Kidney (tissue), 14 donors: ENCODE results near the gene TPP1. TPM values are rescaled to one million over a fixed set of nuclear protein-coding genes. Genes with fewer than 3 reads are reported as not detected.

Experiments
- DNase-seq, 5 donors: peaks; one replicate each; pipeline ENCODE4 v3.0.0-alpha.2; 2013 to 2020
- FAIRE-seq: peaks from 2 replicates; lab custom pipeline; 2012; peaks lifted over from hg19 to GRCh38; lab: Jason Lieb, UNC
- H3K27ac ChIP-seq, 2 donors: one replicate each; pipeline ENCODE4 v1.7.0; 2013; ENCODE audit warnings: low read depth in 2 of 2, low read length in 2 of 2, inconsistent platforms in 1 of 2
- H3K27me3 ChIP-seq: one replicate; pipeline ENCODE4 v1.7.1; 2013; ENCODE audit warnings: low read length, inconsistent platforms; ENCODE audit not compliant: control insufficient read depth, insufficient read depth
- H3K36me3 ChIP-seq, 3 donors: one replicate each; pipeline versions ENCODE4 v1.7.0 to v1.7.1; 2013; ENCODE audit warnings: low read length in 3 of 3, control low read depth in 1 of 3, inconsistent platforms in 1 of 3; ENCODE audit not compliant: insufficient read depth in 3 of 3, control insufficient read depth in 2 of 3
- H3K4me1 ChIP-seq, 3 donors: one replicate each; pipeline versions ENCODE4 v1.7.0 to v1.7.1; 2013; ENCODE audit warnings: low read length in 3 of 3, inconsistent platforms in 1 of 3, low read depth in 1 of 3; ENCODE audit not compliant: control insufficient read depth in 2 of 3, insufficient read depth in 2 of 3
- H3K4me3 ChIP-seq, 3 donors: one replicate each; pipeline versions ENCODE4 v1.7.0 to v1.8.1; 2013; ENCODE audit warnings: low read length in 3 of 3, control low read depth in 1 of 3, inconsistent platforms in 1 of 3
- H3K9ac ChIP-seq, 3 donors: one replicate each; pipeline versions ENCODE4 v1.7.0 to v1.7.1; 2013; ENCODE audit warnings: low read length in 3 of 3, control low read depth in 1 of 3, inconsistent platforms in 1 of 3
- H3K9me3 ChIP-seq, 3 donors: one replicate each; pipeline versions ENCODE4 v1.7.0 to v1.7.1; 2013; ENCODE audit warnings: low read length in 3 of 3, control low read depth in 1 of 3, inconsistent platforms in 1 of 3; ENCODE audit not compliant: control insufficient read depth in 2 of 3, insufficient read depth in 1 of 3
- intact Hi-C: fragments of 100-400 bp; cut with DNase I; formaldehyde crosslinking; loops from one replicate; pipeline ENCODE4 v1.11.1; 2022
- polyA plus RNA-seq: library from polyadenylated mRNA; stranded (reverse); fragments of 350-450 nt; fragmentation: Illumina TruSeq; extraction: RNeasy Lipid Tissue Mini Kit (QIAGEN cat#74804); gene quantifications from one replicate; pipeline ENCODE4 v1.2.3, GENCODE V29; 2014; ENCODE audit warnings: low read depth, low replicate concordance; ENCODE audit not compliant: insufficient read depth
- total RNA-seq: library from RNA; stranded (reverse); fragmentation: NEBNext Ultra II Directional; extraction: Animal tissue kit (Norgen Biotek cat#: 25700); gene quantifications from one replicate; pipeline ENCODE4 v1.2.1, GENCODE V29; 2021
- TF ChIP-seq, protein P1 (sequence below): IDR thresholded peaks from 3 replicates; pipeline ENCODE4 v1.5.1; 2012; ENCODE audit warnings: mild to moderate bottlenecking, moderate library complexity, borderline replicate concordance; ENCODE audit not compliant: insufficient read depth; ENCODE audit errors: extremely low read depth
- donor health status: control.
- donor health status: control.
- donor health status: control.
- donor health status: control.
- donor health status: control.
- donor health status: DM: yes; HTN: yes; CAD: no.
- donor health status: Normal renal cell carcinoma (clear cell type).

The TPP1 gene
- total and polyA plus RNA-seq, 2 donors from 2014 or later = 84.2 to 115 TPM

DNA sequence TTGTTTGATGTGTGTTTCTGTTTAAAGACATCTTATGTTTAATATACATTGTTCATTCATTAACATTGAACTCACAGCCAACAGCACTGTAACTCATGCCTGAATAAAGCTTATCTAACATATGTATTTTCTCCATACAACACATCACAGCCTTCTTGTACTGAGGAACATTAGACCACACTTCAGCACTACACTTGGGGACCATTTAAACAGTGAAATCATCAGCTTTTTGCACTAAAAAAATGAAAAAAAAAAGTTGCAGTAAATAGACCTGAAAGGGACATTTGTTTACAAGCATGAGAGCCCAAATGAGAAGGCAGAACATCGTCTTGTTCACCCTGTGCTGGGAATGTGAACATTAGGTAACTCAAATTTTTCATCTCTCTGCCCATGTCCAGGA is 15.3 kb upstream of the TPP1 start:
- Histone ChIP-seq H3K27me3 (no peaks in the 10 kb centered on the region), H3K9me3 (no peaks in the 10 kb centered on the region), H3K9ac (no peak overlapping the region), H3K4me3 (no peak overlapping the region), H3K4me1 (peaks cover 0 to 23% (median 12%) of the 10 kb centered on the region in 3 donors), H3K27ac (peak overlapping the region in 1 of 2 donors; percentile 38), H3K36me3 (peaks cover 0 to 3% (median 0%) of the 10 kb centered on the region in 3 donors)
- no peak for FAIRE-seq
- TF ChIP-seq, protein P1, sequence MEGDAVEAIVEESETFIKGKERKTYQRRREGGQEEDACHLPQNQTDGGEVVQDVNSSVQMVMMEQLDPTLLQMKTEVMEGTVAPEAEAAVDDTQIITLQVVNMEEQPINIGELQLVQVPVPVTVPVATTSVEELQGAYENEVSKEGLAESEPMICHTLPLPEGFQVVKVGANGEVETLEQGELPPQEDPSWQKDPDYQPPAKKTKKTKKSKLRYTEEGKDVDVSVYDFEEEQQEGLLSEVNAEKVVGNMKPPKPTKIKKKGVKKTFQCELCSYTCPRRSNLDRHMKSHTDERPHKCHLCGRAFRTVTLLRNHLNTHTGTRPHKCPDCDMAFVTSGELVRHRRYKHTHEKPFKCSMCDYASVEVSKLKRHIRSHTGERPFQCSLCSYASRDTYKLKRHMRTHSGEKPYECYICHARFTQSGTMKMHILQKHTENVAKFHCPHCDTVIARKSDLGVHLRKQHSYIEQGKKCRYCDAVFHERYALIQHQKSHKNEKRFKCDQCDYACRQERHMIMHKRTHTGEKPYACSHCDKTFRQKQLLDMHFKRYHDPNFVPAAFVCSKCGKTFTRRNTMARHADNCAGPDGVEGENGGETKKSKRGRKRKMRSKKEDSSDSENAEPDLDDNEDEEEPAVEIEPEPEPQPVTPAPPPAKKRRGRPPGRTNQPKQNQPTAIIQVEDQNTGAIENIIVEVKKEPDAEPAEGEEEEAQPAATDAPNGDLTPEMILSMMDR = no peak
- DNase-seq = no peak
- intact Hi-C loops = no loop called here

DNA sequence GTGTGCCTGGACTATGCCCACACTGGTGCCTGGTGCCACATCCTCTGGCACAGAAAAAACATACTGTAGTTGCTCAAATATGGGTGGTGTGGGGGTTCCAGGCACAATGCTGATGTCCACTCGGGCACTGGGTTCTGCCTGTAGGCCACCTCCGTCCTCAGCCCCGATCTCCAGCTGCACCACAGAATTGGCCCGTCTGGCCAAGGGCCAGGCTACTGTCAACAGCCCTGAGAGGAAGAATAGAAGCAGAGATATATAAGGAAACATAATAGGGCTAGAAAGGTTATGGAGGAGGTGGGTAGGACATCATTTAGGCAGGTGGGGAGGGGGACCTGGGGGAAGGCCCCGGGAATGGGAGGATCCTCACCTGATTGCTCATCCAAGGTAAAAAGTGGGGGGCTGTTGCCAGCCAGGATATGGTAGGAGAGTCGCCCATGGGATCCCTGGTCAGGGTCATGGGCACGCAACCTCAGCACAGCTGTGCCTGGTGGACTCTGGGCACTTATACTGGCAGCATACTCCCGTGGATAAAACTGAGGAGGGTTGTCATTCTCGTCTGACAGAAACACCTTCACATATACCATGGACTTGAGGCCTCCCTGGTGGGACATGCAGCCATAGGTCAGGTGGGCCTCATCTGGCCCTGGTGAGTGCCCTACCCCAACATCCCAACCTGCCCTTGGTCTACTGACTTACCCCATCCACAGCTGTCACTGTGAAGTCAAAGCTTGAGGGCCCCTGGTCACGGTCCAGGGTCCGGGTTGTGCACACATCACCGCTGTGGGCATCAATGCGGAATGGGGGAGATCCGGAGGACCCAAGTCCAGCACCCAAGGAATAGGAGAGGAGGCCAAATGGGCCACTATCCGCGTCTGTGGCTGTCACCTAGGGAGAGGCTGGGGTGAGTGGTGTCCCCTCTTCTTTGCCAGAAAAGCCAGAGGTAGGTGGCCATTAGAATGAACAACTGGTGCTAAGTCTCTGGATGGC is 14.5 kb upstream of the TPP1 start:
- intact Hi-C loops = no loop called here
- no peak for FAIRE-seq
- Histone ChIP-seq H3K27ac (no peak overlapping the region), H3K27me3 (no peaks in the 10 kb centered on the region), H3K9me3 (no peaks in the 10 kb centered on the region), H3K4me3 (no peak overlapping the region), H3K4me1 (peaks cover 0 to 23% (median 12%) of the 10 kb centered on the region in 3 donors), H3K9ac (no peak overlapping the region), H3K36me3 (peaks cover 0 to 3% (median 0%) of the 10 kb centered on the region in 3 donors)
- peak in 1 of 5 donors; percentile 58 for DNase-seq
- TF ChIP-seq, protein P1 = no peak

DNA sequence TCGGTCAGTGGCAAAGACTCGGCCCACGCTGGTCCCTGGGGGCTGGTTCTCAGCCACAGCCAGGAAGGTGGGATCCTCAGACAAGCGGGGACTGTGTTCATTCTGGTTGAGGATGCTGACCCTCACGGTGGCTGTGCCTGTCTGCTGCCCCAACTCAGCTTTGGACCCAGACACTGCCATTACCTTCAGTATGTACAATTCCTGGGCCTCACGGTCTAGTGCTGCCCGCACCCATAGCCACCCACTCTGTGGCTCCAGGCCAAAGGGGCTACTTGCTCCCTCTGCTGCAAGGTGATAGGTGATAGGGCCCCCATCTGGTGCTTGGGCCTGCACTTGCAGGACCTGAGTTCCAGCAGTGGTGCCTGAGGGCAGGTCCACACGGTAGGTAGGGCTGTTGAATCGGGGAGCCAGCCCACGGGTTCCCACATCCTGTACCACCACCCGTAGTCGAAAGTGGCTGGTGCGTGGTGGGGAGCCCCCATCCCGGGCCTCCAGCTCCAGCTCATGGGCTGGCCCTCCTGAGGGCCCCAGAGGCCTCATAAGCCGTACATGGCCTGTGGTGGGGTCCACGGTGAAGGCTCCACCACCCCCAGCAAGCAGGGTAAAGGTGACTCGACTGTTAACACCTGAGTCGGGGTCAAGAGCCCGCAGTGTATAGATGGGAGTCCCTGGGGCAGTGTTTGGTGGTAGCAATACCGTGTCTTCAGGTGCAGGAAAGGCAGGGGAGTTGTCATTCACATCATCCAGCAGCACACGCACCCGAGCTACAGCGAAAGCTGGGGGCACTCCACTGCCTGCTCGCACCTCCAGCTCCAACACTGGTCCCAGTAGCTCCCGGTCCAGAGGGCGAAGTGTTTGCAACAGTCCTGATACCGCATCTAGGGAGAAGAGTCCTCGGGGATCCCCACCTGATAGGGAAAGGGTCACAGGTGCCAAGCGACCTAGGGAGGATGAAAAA is 13.2 kb upstream of the TPP1 start:
- Histone ChIP-seq H3K4me3 (no peak overlapping the region), H3K9ac (no peak overlapping the region), H3K9me3 (no peaks in the 10 kb centered on the region), H3K27ac (no peak overlapping the region), H3K36me3 (peaks cover 0 to 3% (median 3%) of the 10 kb centered on the region in 3 donors), H3K4me1 (peaks cover 0 to 12% (median 6%) of the 10 kb centered on the region in 3 donors), H3K27me3 (no peaks in the 10 kb centered on the region)
- TF ChIP-seq, protein P1 = no peak
- DNase-seq (peak in 1 of 5 donors; percentile 43), FAIRE-seq (no peak)
- intact Hi-C loops = no loop called here
